Amygdala (tissue), 56 donors: ENCODE measurements around the gene CCDC157.

Experiments
- DNase-seq, 56 donors: peaks; one replicate each; lab custom pipeline; 2025; lab: John Stamatoyannopoulos, UW

CCDC157 gene

DNA sequence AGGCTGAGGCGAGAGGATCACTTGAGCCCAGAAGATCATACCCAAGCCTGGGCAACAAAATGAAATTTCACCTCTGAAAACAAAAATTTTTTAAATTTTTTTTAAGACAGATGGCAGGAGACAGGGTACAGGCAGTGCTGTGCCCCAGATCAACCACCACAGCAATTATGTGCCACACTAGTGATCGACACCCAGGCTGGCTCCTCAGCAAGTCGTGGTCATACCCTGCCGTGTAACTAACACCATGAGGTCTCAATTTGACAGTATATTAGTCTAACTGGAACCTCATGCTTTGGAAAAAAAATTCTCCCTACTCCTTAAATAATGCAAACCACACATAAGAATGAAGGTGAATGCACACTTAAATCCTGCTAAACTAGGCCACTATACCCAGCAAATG is 8.4 kb upstream of the CCDC157 start:
- DNase-seq, result no peak

DNA sequence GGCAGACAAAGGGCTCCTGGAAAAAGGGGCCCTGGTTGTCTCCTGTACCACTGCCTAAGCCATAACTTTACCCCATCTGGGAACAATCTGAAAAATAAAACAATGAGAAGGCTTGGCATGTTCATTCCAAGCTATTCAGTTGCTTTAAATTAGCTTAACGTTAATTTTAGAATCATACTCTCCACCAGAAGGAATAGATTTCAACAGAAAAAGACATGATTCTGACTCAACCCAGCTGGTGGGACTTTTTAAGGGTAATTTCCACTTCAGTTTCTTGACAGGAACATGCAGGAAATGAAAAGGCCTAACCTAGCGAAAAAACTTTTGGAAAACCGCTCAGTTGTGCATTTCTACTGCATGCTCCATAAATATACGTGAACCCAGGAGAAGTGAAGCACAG is 8.0 kb upstream of the CCDC157 start:
- no peak for DNase-seq

- no peak for DNase-seq
These were observed 5.6 kb upstream of the CCDC157 start for GRCh38 chr22:30351226-30351625.

DNA sequence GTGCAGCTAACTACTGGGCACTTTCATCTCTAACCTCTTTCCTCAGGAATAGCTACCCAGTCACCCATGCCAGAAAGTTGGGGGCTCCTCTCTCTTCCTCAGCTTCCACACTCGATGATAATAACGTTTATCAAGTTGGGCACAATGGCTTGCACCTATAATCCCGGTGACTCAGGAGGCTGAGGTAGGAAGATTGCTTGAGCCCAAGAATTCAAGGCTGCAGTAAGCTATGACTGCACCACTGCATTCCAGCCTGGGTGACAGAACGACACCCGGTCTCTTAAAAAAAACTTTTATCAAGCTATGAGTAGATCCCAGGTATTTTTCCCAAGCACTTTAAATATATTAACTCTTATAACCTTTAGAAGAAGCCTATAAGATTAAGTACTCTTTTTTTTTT is 2.2 kb upstream of the CCDC157 start:
- DNase-seq, result no peak

DNA sequence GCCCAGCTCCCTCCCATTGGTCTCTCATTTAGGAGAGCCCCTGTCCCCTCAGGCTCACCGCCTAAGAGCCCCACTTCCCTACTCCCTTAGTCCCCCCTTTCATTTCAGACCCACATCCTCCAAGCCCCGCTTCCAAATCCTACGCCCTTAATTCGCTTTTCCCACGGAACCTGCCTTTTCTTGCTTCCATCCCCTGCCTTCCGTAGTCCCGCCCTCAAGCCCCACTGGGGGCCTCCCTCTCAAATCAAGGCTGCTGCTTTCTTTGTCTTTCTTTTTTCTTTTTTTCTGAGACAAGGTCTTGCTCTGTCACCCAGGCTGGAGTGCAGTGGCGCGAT is 396 bp downstream of the CCDC157 start:
- no peak for DNase-seq

- DNase-seq, result no peak
These were observed 926 bp downstream of the CCDC157 start for GRCh38 chr22:30357650-30358215.

DNA sequence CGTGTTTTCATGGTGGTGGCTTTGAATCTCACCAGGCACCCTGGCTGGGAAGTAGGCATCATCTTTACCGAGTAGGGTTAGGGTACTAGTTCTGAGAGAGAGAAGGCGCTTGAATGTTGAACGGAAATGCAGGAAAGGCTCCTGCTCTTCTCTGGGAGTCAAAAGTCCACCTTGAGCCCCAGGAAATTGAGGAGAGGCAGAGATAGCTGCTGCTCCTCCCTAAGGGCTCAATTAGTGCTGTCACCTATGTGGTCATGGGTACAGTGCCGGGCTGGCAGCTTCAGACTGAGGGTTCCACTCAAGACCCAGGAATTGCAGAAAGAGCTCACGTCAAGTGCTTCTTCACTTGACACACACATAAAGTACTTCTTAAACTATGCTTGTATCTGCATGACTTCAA is 1.7 kb downstream of the CCDC157 start:
- no peak for DNase-seq

GRCh38 chr22:30361916-30362650 is 5.3 kb downstream of the CCDC157 start:
- no peak for DNase-seq

DNA sequence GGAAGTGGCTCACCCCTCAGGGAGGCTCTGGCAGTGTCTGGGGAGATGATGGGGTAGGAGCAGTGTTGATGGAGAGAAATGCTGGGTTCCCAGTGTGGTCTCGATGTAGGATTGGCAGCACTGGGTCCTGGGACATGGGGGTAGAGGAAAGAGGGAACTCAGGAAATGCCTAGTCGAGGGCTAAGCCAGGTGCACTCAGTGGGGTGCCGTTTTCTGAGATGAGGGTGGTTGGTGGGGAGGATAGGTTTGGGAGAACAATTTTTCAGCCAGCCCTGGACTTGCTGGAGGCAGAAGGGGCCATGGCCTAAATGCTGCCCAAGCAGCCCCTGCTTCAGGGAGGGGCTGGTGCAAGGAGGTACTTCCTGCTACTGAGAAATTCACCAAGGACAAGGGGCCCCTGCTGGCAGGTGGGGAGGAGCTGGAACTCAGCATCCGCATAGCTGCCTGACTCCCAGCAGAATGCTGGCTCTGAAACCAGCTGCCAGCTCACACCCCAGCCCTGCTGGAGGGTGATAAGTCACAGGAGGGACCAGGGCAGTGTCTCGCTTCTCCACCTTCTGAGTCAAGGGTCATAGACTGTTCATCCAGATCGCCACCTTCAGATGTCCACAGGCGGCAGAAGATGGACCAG is 6.0 kb downstream of the CCDC157 start:
- no peak for DNase-seq

DNA sequence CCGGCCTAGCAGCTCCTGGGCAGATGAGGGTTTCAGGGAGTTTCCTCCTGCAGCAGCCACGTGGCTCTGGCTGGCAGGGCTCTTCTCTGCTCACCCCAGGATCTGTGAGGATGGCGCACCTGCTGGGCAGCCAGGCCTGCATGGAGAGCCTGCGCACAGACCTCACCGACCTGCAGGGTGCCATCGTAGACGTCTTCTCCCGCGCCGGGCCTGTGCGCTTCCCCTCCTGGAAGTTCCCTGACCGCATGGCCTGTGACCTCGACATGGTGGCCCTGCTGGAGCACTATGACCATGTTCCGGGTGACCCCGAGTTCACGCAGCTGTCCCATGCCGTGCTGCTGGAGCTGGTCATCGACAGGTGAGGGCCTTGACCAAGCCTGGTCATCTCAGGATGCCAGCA is 9.1 kb downstream of the CCDC157 start:
- DNase-seq, result no peak

DNA sequence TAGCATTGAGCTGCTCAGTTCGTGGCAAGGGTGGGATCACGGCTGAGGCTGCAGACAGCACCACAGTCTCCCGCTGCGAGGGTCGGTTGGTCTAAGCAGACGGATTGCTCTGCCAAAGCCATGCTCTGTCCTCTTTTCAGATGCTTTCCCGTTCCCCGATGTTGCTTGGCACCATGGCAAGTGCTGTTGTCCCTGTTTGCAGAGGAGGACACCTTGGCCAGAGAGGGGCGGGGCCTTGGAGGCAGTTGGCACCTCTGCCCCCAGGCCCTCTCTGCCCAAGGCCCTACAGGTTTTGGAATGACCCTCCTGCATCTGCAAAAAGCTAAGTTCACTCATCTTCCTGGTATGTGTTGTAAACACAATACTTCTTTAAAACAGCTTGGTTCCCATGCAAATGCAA is 11.6 kb downstream of the CCDC157 start:
- no peak for DNase-seq

DNA sequence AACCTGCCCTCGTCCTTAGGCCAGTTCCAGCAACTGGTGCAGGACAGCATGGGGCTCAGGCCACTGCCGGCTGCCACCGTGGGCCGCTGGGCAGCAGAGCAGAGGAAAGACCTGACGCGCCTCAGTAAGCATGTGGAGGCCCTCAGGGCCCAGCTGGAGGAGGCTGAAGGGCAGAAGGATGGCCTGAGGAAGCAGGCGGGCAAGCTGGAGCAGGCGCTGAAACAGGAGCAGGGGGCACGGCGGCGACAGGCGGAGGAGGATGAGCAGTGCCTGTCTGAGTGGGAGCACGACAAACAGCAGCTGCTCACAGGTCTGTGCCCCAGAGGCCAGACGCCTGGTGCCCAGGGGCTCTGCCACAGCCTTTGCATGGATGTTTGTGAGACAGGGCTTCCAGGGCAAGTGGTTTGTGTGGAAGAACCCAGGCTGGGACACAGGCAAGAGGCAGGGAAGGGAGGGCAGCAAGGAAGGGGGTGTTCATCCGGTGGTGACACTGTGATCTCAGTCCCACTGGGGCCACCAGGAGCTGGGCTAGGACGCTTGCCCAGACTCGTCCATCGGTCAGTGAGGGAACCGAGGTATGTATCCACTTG is 13.9 kb downstream of the CCDC157 start:
- DNase-seq, result no peak

- no peak for DNase-seq
These were observed 14.5 kb downstream of the CCDC157 start for GRCh38 chr22:30371321-30371720.

DNA sequence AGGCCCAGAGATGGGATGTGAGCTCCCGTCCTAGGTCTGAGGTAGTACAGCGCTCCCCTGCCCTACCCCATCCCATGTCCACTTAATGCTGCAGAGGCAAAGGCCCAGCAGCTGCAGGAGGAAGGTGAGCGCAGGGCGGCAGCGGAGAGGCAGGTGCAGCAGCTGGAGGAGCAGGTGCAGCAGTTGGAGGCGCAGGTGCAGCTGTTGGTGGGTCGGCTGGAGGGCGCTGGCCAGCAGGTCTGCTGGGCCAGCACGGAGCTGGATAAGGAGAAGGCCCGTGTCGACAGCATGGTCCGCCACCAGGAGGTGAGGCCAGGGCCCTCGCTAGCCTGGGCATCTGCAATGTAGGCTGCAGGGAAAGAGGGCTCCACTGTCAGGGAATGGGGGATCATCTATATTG is 15.2 kb downstream of the CCDC157 start:
- no peak for DNase-seq

DNA sequence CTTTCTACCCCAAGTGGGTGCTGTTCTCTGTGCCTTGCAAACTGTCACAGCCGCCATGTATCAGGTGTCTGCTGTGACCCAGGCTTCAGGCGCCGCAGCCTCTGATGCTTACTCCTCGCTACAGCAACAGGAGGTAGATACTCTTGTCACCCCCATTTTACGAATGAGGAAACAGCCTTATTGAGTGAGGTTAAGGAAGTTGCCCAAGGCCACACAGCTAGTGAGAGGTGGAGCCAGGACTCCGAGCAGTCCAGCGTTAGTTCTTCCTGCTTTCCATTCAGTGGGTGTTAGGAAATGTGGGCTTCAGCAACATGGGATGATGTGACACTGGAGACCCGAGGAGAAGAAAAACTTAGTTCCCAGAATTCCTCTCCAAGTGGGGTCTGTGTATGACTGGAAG is 16.1 kb downstream of the CCDC157 start:
- DNase-seq, result no peak

DNA sequence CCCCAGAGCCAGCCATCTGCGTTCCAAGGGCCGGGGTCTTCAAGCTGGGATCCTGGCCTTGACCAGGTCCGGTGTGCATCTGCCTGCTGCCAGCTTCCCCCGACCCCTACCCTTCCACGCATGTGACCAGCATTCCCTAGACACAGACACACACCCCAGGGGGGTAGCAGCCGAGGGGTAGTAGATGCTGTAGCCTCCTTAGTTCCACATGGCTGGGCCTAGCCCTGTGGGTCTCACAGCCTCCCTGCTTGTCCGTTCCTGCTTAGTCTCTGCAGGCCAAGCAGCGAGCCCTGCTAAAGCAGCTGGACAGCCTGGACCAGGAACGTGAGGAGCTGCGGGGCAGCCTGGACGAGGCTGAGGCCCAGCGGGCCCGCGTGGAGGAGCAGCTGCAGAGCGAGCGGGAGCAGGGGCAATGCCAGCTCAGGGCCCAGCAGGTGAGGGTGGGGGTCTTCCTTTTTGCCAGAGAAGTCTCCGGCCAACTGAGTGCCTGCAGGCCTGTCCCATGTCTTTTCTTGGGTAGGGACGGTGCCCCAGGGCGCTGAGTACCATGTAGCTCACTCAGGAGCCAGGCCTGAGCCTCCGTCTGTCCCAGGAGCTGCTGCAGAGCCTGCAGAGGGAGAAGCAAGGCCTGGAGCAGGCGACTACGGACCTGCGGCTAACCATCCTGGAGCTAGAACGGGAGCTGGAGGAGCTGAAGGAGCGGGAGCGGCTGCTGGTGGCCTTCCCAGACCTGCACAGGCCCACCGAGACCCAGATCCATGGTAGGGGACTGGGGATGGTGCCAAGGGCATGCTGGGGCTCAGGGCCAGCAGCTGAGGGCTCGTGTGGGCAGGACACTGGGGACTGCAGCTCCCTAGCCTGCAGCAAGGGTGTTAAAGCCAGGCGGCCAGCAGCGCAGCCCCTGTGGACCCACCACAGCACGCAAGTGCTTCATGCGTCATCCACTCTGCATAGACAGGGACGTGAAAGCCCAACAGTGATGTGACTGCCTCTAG is 16.8 kb downstream of the CCDC157 start:
- peak in 4 of 56 donors; percentile 4 to 47 (median 25) for DNase-seq

GRCh38 chr22:30375312-30375849 is 18.6 kb downstream of the CCDC157 start:
- DNase-seq, result no peak

- DNase-seq, result no peak
These were observed 23.2 kb downstream of the CCDC157 start for GRCh38 chr22:30380011-30380410.

DNA sequence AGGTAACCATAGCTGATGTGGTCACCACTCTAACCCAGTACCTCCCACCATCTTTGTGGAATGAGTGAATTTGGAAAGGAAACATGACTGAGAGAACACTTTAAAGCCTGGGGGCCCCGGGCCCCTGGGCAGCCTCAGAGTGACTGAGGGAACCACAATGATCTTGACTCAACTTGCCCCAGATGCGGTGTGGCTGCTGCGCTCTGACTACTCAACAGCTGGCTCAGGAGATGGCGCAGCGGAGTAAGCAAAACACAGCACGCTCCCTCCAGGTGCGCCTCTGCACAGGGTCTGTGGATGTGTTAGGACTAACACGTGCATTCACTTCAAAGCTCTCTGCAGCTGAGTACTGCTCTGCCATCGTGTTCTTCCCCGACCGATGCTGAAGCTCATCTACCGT is 24.5 kb downstream of the CCDC157 start:
- DNase-seq, result no peak

- no peak for DNase-seq
These were observed 25.5 kb downstream of the CCDC157 start for GRCh38 chr22:30382340-30382739.
